CD4-positive, alpha-beta T cell treated with Interleukin-15 for 1 hour (primary cell): ENCODE data around the gene IFT52.

ENCODE experiments used
- DNase-seq: peaks from one replicate; pipeline ENCODE4 v3.0.0-alpha.2; 2020

The IFT52 gene

GRCh38 chr20:43695571-43695970, 104.8 kb downstream of the IFT52 start:
- DNase-seq: no peak
